HEK293 (cell line): ENCODE data around the gene WDR70.
A peak's percentile ranks its signal among the peaks of the same experiment; 100 is the strongest.

ENCODE experiments used
- BCL11A ChIP-seq: fragments of 450-650 bp; formaldehyde crosslinking; IDR thresholded peaks from 2 replicates; pipeline ENCODE4 v1.5.1; 2016; ENCODE audit warnings: low read depth, missing biosample characterization, missing genetic modification characterization
- OSR2 ChIP-seq: fragments of 450-650 bp; formaldehyde crosslinking; IDR thresholded peaks from 2 replicates; pipeline ENCODE4 v1.5.1; 2016; ENCODE audit warnings: missing biosample characterization, missing genetic modification characterization
- OVOL3 ChIP-seq: fragments of 450-650 bp; formaldehyde crosslinking; IDR thresholded peaks from 2 replicates; pipeline ENCODE4 v1.5.1; 2016; ENCODE audit warnings: missing biosample characterization, missing genetic modification characterization
- SALL2 ChIP-seq: fragments of 450-650 bp; formaldehyde crosslinking; IDR thresholded peaks from 2 replicates; pipeline ENCODE4 v1.5.0; 2017; ENCODE audit warnings: missing biosample characterization, mild to moderate bottlenecking, missing genetic modification characterization, borderline replicate concordance
- ZFHX2 ChIP-seq: fragments of 450-650 bp; formaldehyde crosslinking; conservative IDR thresholded peaks from 2 replicates; pipeline ENCODE4 v1.5.1; 2016; ENCODE audit warnings: missing biosample characterization, missing genetic modification characterization
- ZNF2 ChIP-seq: fragments of 450-650 bp; formaldehyde crosslinking; IDR thresholded peaks from 2 replicates; pipeline ENCODE4 v1.5.1; 2016; ENCODE audit warnings: missing biosample characterization, missing genetic modification characterization
- ZNF221 ChIP-seq: fragments of 450-650 bp; formaldehyde crosslinking; IDR thresholded peaks from 2 replicates; pipeline ENCODE4 v1.5.1; 2017; ENCODE audit warnings: missing biosample characterization, missing genetic modification characterization, borderline replicate concordance
- ZNF324 ChIP-seq: fragments of 450-650 bp; formaldehyde crosslinking; IDR thresholded peaks from 2 replicates; pipeline ENCODE4 v1.5.1; 2016; ENCODE audit warnings: missing biosample characterization, missing genetic modification characterization
- ZNF354C ChIP-seq: fragments of 450-650 bp; formaldehyde crosslinking; IDR thresholded peaks from 2 replicates; pipeline ENCODE4 v1.5.1; 2016; ENCODE audit warnings: missing biosample characterization, missing genetic modification characterization, low read depth, borderline replicate concordance
- ZNF366 ChIP-seq: fragments of 450-650 bp; formaldehyde crosslinking; conservative IDR thresholded peaks from 2 replicates; pipeline ENCODE4 v1.5.1; 2016; ENCODE audit warnings: missing biosample characterization, missing genetic modification characterization
- ZNF416 ChIP-seq: fragments of 450-650 bp; formaldehyde crosslinking; IDR thresholded peaks from 2 replicates; pipeline ENCODE4 v1.5.1; 2016; ENCODE audit warnings: missing biosample characterization, missing genetic modification characterization
- ZNF473 ChIP-seq: fragments of 450-650 bp; formaldehyde crosslinking; IDR thresholded peaks from 2 replicates; pipeline ENCODE4 v1.5.1; 2017; ENCODE audit warnings: missing biosample characterization, missing genetic modification characterization
- ZNF530 ChIP-seq: fragments of 450-650 bp; formaldehyde crosslinking; IDR thresholded peaks from 2 replicates; pipeline ENCODE4 v1.5.1; 2016; ENCODE audit warnings: low read depth, missing biosample characterization, missing genetic modification characterization
- ZNF558 ChIP-seq: fragments of 450-650 bp; formaldehyde crosslinking; IDR thresholded peaks from 2 replicates; pipeline ENCODE4 v1.5.1; 2016; ENCODE audit warnings: missing biosample characterization, missing genetic modification characterization
- ZNF658 ChIP-seq: fragments of 450-650 bp; formaldehyde crosslinking; IDR thresholded peaks from 2 replicates; pipeline ENCODE4; 2016; ENCODE audit warnings: missing biosample characterization, missing genetic modification characterization
- ZNF701 ChIP-seq: fragments of 450-650 bp; formaldehyde crosslinking; IDR thresholded peaks from 2 replicates; pipeline ENCODE4 v1.5.1; 2016; ENCODE audit warnings: missing biosample characterization, missing genetic modification characterization
- ZSCAN23 ChIP-seq: fragments of 450-650 bp; formaldehyde crosslinking; IDR thresholded peaks from 2 replicates; pipeline ENCODE4 v1.5.1; 2016; ENCODE audit warnings: missing biosample characterization, missing genetic modification characterization
- TF ChIP-seq, protein P1 (sequence below): fragments of 450-650 bp; formaldehyde crosslinking; IDR thresholded peaks from 2 replicates; pipeline ENCODE4 v1.5.1; 2016; ENCODE audit warnings: missing biosample characterization, missing genetic modification characterization
- TF ChIP-seq, protein P2 (sequence below): fragments of 450-650 bp; formaldehyde crosslinking; IDR thresholded peaks from 2 replicates; pipeline ENCODE4 v1.5.1; 2016; ENCODE audit warnings: missing biosample characterization, missing genetic modification characterization
- TF ChIP-seq, protein P3 (sequence below): fragments of 450-650 bp; formaldehyde crosslinking; IDR thresholded peaks from 2 replicates; pipeline ENCODE4 v1.5.1; 2016; ENCODE audit warnings: missing biosample characterization, missing genetic modification characterization
- TF ChIP-seq, protein P4 (sequence below): IDR thresholded peaks from 2 replicates; pipeline ENCODE4 v1.6.1; 2011; ENCODE audit warnings: mild to moderate bottlenecking, low read depth, low read length, borderline replicate concordance
- TF ChIP-seq, protein P5 (sequence below): fragments of 450-650 bp; IDR thresholded peaks from 2 replicates; pipeline ENCODE4 v1.5.1; 2018; ENCODE audit warnings: missing biosample characterization, missing genetic modification characterization
- TF ChIP-seq, protein P6 (sequence below): fragments of 450-650 bp; formaldehyde crosslinking; IDR thresholded peaks from 2 replicates; pipeline ENCODE4 v1.5.1; 2016; ENCODE audit warnings: missing biosample characterization, missing genetic modification characterization

Gene WDR70

DNA sequence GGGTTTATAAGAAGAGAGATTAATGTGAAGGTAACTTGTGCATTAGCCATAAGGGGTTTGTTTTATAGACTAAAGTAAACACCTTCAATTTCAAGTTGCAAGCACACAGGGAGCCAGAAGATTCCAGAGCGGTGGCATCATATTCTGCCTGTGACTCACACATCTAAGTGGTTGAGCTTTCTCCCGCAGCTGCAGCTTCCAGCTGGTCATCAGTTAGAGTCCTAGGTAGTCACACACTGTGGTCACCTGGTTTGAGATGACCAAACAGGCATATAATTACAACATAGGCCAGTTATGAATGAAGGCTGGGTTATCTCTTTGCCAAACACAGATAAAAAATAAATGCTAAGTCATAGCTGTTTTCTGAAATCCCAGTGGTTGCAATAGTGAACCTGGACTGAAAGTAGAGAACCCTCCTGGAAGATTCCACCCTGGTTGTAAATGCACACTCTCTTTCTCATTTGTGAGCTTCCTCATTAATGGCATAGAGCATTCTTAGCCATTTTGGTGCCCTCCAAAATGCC lies 289.5 kb downstream of the WDR70 start (continued):
- TF ChIP-seq, protein P1, sequence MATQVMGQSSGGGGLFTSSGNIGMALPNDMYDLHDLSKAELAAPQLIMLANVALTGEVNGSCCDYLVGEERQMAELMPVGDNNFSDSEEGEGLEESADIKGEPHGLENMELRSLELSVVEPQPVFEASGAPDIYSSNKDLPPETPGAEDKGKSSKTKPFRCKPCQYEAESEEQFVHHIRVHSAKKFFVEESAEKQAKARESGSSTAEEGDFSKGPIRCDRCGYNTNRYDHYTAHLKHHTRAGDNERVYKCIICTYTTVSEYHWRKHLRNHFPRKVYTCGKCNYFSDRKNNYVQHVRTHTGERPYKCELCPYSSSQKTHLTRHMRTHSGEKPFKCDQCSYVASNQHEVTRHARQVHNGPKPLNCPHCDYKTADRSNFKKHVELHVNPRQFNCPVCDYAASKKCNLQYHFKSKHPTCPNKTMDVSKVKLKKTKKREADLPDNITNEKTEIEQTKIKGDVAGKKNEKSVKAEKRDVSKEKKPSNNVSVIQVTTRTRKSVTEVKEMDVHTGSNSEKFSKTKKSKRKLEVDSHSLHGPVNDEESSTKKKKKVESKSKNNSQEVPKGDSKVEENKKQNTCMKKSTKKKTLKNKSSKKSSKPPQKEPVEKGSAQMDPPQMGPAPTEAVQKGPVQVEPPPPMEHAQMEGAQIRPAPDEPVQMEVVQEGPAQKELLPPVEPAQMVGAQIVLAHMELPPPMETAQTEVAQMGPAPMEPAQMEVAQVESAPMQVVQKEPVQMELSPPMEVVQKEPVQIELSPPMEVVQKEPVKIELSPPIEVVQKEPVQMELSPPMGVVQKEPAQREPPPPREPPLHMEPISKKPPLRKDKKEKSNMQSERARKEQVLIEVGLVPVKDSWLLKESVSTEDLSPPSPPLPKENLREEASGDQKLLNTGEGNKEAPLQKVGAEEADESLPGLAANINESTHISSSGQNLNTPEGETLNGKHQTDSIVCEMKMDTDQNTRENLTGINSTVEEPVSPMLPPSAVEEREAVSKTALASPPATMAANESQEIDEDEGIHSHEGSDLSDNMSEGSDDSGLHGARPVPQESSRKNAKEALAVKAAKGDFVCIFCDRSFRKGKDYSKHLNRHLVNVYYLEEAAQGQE (tag by site-specific recombination) = no peak
- no peak for TF ChIP-seq ZNF530
- TF ChIP-seq ZNF2 = 0 out of 2 replicates have a peak, but pooled peaks have one; percentile 10
- no peak for TF ChIP-seq ZNF701 (tag by site-specific recombination)
- no peak for TF ChIP-seq ZNF473 (tag by site-specific recombination)
- TF ChIP-seq ZNF366 (tag by site-specific recombination) = peak; percentile 79
- no peak for TF ChIP-seq ZSCAN23
- TF ChIP-seq, protein P2, sequence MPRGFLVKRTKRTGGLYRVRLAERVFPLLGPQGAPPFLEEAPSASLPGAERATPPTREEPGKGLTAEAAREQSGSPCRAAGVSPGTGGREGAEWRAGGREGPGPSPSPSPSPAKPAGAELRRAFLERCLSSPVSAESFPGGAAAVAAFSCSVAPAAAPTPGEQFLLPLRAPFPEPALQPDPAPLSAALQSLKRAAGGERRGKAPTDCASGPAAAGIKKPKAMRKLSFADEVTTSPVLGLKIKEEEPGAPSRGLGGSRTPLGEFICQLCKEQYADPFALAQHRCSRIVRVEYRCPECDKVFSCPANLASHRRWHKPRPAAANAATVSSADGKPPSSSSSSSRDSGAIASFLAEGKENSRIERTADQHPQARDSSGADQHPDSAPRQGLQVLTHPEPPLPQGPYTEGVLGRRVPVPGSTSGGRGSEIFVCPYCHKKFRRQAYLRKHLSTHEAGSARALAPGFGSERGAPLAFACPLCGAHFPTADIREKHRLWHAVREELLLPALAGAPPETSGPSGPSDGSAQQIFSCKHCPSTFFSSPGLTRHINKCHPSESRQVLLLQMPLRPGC (tag by site-specific recombination) = peak; percentile 82; the same call in 1 of the 2 replicates
- TF ChIP-seq ZNF558 (tag by site-specific recombination) = peak; percentile 65; the same call in 1 of the 2 replicates
- peak; percentile 62; the same call in 1 of the 2 replicates for TF ChIP-seq ZNF324
- no peak for TF ChIP-seq ZNF416 (tag by site-specific recombination)
- no peak for TF ChIP-seq ZNF221 (tag by site-specific recombination)
- TF ChIP-seq, protein P3, sequence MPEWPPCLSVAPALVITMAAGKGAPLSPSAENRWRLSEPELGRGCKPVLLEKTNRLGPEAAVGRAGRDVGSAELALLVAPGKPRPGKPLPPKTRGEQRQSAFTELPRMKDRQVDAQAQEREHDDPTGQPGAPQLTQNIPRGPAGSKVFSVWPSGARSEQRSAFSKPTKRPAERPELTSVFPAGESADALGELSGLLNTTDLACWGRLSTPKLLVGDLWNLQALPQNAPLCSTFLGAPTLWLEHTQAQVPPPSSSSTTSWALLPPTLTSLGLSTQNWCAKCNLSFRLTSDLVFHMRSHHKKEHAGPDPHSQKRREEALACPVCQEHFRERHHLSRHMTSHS (tag by site-specific recombination) = no peak
- TF ChIP-seq, protein P4, sequence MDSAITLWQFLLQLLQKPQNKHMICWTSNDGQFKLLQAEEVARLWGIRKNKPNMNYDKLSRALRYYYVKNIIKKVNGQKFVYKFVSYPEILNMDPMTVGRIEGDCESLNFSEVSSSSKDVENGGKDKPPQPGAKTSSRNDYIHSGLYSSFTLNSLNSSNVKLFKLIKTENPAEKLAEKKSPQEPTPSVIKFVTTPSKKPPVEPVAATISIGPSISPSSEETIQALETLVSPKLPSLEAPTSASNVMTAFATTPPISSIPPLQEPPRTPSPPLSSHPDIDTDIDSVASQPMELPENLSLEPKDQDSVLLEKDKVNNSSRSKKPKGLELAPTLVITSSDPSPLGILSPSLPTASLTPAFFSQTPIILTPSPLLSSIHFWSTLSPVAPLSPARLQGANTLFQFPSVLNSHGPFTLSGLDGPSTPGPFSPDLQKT = no peak
- TF ChIP-seq ZNF658 = no peak
- no peak for TF ChIP-seq OVOL3 (tag by site-specific recombination)
- peak; percentile 67; the same call in 1 of the 2 replicates for TF ChIP-seq BCL11A
- peak; percentile 83 for TF ChIP-seq OSR2 (tag by site-specific recombination)
- no peak for TF ChIP-seq ZFHX2
- TF ChIP-seq, protein P5, sequence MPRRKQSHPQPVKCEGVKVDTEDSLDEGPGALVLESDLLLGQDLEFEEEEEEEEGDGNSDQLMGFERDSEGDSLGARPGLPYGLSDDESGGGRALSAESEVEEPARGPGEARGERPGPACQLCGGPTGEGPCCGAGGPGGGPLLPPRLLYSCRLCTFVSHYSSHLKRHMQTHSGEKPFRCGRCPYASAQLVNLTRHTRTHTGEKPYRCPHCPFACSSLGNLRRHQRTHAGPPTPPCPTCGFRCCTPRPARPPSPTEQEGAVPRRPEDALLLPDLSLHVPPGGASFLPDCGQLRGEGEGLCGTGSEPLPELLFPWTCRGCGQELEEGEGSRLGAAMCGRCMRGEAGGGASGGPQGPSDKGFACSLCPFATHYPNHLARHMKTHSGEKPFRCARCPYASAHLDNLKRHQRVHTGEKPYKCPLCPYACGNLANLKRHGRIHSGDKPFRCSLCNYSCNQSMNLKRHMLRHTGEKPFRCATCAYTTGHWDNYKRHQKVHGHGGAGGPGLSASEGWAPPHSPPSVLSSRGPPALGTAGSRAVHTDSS = no peak
- no peak for TF ChIP-seq SALL2 (tag by site-specific recombination)
- TF ChIP-seq, protein P6, sequence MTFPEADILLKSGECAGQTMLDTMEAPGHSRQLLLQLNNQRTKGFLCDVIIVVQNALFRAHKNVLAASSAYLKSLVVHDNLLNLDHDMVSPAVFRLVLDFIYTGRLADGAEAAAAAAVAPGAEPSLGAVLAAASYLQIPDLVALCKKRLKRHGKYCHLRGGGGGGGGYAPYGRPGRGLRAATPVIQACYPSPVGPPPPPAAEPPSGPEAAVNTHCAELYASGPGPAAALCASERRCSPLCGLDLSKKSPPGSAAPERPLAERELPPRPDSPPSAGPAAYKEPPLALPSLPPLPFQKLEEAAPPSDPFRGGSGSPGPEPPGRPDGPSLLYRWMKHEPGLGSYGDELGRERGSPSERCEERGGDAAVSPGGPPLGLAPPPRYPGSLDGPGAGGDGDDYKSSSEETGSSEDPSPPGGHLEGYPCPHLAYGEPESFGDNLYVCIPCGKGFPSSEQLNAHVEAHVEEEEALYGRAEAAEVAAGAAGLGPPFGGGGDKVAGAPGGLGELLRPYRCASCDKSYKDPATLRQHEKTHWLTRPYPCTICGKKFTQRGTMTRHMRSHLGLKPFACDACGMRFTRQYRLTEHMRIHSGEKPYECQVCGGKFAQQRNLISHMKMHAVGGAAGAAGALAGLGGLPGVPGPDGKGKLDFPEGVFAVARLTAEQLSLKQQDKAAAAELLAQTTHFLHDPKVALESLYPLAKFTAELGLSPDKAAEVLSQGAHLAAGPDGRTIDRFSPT (tag by site-specific recombination) = peak; percentile 66; the same call in 1 of the 2 replicates
- no peak for TF ChIP-seq ZNF354C (tag by site-specific recombination)
